MM.1S (cell line): Measurements from ENCODE around the gene COL4A5.

ENCODE experiments used
- CTCF ChIP-seq: fragments of 300-600 bp; sonication (generic); IDR thresholded peaks from 2 replicates; pipeline ENCODE4 v1.5.1; 2016; ENCODE audit warnings: antibody characterized with exemption, low read length, mixed read lengths
- EZH2 ChIP-seq: fragments of 300-600 bp; sonication (generic); optimal IDR thresholded peaks from 2 replicates; pipeline ENCODE3; 2017; ENCODE audit warnings: low read depth, mild to moderate bottlenecking, antibody characterized with exemption, low read length, mixed read lengths

GRCh38 chrX:108590496-108590895 lies 150.9 kb downstream of the COL4A5 start:
- TF ChIP-seq EZH2 (no peak), CTCF (no peak)
